HG02571 (cell line): ENCODE data around the gene PTPRN2.
"Not testable (repeated sequence)": the region's sequence is repeated elsewhere in the genome, so short reads cannot be mapped to it uniquely, and the experiment has no call there.

Source experiments
- ATAC-seq: cut with Tn5 transposase; IDR thresholded peaks from one replicate; pipeline ENCODE4 v1.9.1; 2021; ENCODE audit warnings: mild to moderate bottlenecking, moderate library complexity; ENCODE audit not compliant: unreplicated experiment

Gene PTPRN2

GRCh38 chr7:157952841-157953645 is 634.6 kb downstream of the PTPRN2 start:
- ATAC-seq = no peak

GRCh38 chr7:157952050-157952667 is 635.5 kb downstream of the PTPRN2 start:
- ATAC-seq = no peak

GRCh38 chr7:157951300-157952049 is 636.1 kb downstream of the PTPRN2 start:
- no peak for ATAC-seq

GRCh38 chr7:157949711-157950110 is 637.9 kb downstream of the PTPRN2 start:
- ATAC-seq = no peak

- no peak for ATAC-seq
Observed at GRCh38 chr7:157947504-157947903, 640.1 kb downstream of the PTPRN2 start.

GRCh38 chr7:157946398-157947060 is 641.1 kb downstream of the PTPRN2 start:
- no peak for ATAC-seq

- ATAC-seq = no peak
Observed at GRCh38 chr7:157945401-157945800, 642.2 kb downstream of the PTPRN2 start.

GRCh38 chr7:157944734-157945291 is 642.8 kb downstream of the PTPRN2 start:
- ATAC-seq = no peak

- ATAC-seq = no peak
Observed at GRCh38 chr7:157944051-157944450, 643.6 kb downstream of the PTPRN2 start.

- ATAC-seq = no peak
Observed at GRCh38 chr7:157943561-157943960, 644.1 kb downstream of the PTPRN2 start.

- no peak for ATAC-seq
Observed at GRCh38 chr7:157941210-157941609, 646.4 kb downstream of the PTPRN2 start.

- ATAC-seq = no peak
Observed at GRCh38 chr7:157940497-157940896, 647.1 kb downstream of the PTPRN2 start.

GRCh38 chr7:157938211-157938610 is 649.4 kb downstream of the PTPRN2 start:
- ATAC-seq = no peak

- ATAC-seq = no peak
Observed at GRCh38 chr7:157937406-157937805, 650.2 kb downstream of the PTPRN2 start.

GRCh38 chr7:157936976-157937375 is 650.6 kb downstream of the PTPRN2 start:
- ATAC-seq = no peak

GRCh38 chr7:157935721-157936120 is 651.9 kb downstream of the PTPRN2 start:
- ATAC-seq = not testable (repeated sequence)

GRCh38 chr7:157933219-157934155 is 654.1 kb downstream of the PTPRN2 start:
- not testable (repeated sequence) for ATAC-seq

- ATAC-seq = no peak
Observed at GRCh38 chr7:157932498-157933218, 655.0 kb downstream of the PTPRN2 start.

- no peak for ATAC-seq
Observed at GRCh38 chr7:157930926-157931466, 656.6 kb downstream of the PTPRN2 start.
